Sigmoid colon (tissue), 7 donors: ENCODE data around the gene DNAJC18. TPM values are rescaled to one million over a fixed set of nuclear protein-coding genes. Genes with fewer than 3 reads are reported as not detected.
"Not testable (repeated sequence)": the region's sequence is repeated elsewhere in the genome, so short reads cannot be mapped to it uniquely, and the experiment has no call there.

Source experiments
- DNase-seq: peaks from one replicate; pipeline ENCODE4 v3.0.0-alpha.2; 2019
- H3K27ac ChIP-seq, 4 donors: fragments of 200-600 bp; sonication (generic); one replicate each; pipeline ENCODE4 v1.5.1; 2016 to 2019; ENCODE audit warnings: mild to moderate bottlenecking in 1 of 4
- H3K27me3 ChIP-seq, 3 donors: fragments of 200-600 bp; sonication (generic); one replicate each; pipeline ENCODE4 v1.5.1; 2019; ENCODE audit warnings: mild to moderate bottlenecking in 1 of 3
- H3K36me3 ChIP-seq, 4 donors: fragments of 200-600 bp; sonication (generic); one replicate each; pipeline ENCODE4 v1.5.1; 2016 to 2019
- H3K4me1 ChIP-seq, 4 donors: fragments of 200-600 bp; sonication (generic); one replicate each; pipeline ENCODE4 v1.5.1; 2017 to 2019
- H3K4me3 ChIP-seq, 4 donors: fragments of 200-600 bp; sonication (generic); one replicate each; pipeline ENCODE4 v1.5.1; 2017 to 2019; ENCODE audit warnings: mild to moderate bottlenecking in 2 of 4, moderate library complexity in 1 of 4
- H3K9me3 ChIP-seq, 4 donors: fragments of 200-600 bp in 3 of 4; sonication (generic) in 3 of 4; one replicate each; pipeline versions ENCODE4 v1.5.1 to v1.6.1; 2013 to 2019
- CTCF ChIP-seq, 4 experiments: fragments of 450-650 bp in 3 of 4; fragments of 200-600 bp in 1 of 4; IDR thresholded peaks; one replicate each; pipeline ENCODE4 v1.5.1; 2016 to 2019; ENCODE audit warnings: antibody characterized with exemption in 4 of 4, mild to moderate bottlenecking in 3 of 4, moderate library complexity in 2 of 4
- EP300 ChIP-seq, 4 donors: sonication (generic); formaldehyde crosslinking; IDR thresholded peaks; one replicate each; pipeline ENCODE4 v1.6.1; 2017; ENCODE audit warnings: antibody characterized with exemption in 4 of 4
- POLR2A ChIP-seq, 2 donors: fragments of 450-650 bp; IDR thresholded peaks; one replicate each; pipeline ENCODE4 v1.6.1; 2016; ENCODE audit warnings: antibody characterized with exemption in 2 of 2, mild to moderate bottlenecking in 2 of 2, moderate library complexity in 2 of 2
- POLR2AphosphoS5 ChIP-seq, 4 donors: sonication (generic); formaldehyde crosslinking; IDR thresholded peaks; one replicate each; pipeline ENCODE4 v1.6.1; 2017; ENCODE audit warnings: antibody characterized with exemption in 4 of 4
- WGBS, 2 donors: extraction: QIAGEN DNeasy Blood & Tissue Kit; methylation state at CpG; one replicate each; pipeline ENCODE4 v1.1.7; 2013; 5-methylcytosine and 5-hydroxymethylcytosine counted together
- intact Hi-C: fragments of 100-400 bp; cut with DNase I; formaldehyde crosslinking; loops from one replicate; pipeline ENCODE4 v1.15.1; 2023
- polyA plus RNA-seq, 3 donors: library from polyadenylated mRNA; stranded (reverse); fragments of 200-250 nt; gene quantifications; one replicate each; pipeline ENCODE4 v1.2.3, GENCODE V29; 2013
- total RNA-seq, 4 donors: library from RNA; depleted of rRNA; stranded (reverse); fragments of >200 nt; gene quantifications; one replicate each; pipeline ENCODE4 v1.1.0, GENCODE V29; 2016
- donor health status: healthy with polysubstance abuse.
- donor health status: Bipolar disorder and iron deficiency.
- donor health status: healthy.

Gene DNAJC18
- total and polyA plus RNA-seq, 7 donors, result 1.2 to 12.5 (median 6.8) TPM

- peaks cover 12 to 17% (median 12%) of the 10 kb centered on the region in 3 donors for H3K27me3 ChIP-seq
- H3K4me1 ChIP-seq, result peaks cover 0 to 20% (median 13%) of the 10 kb centered on the region in 4 donors
- WGBS, 2 donors, result 8 to 24% methylated on average over 8 of the region's 8 CpGs
- H3K4me3 ChIP-seq, result no peak overlapping the region
- intact Hi-C loops, result no loop called here
- TF ChIP-seq CTCF (IDR thresholded peaks at IDR 0.05) (no peak), EP300 (IDR thresholded peaks at IDR 0.05) (no peak), POLR2AphosphoS5 (IDR thresholded peaks at IDR 0.05) (no peak), POLR2A (IDR thresholded peaks at IDR 0.05) (no peak)
- no peak overlapping the region for H3K27ac ChIP-seq
- DNase-seq, result no peak
- no peaks in the 10 kb centered on the region for H3K9me3 ChIP-seq
- no peaks in the 10 kb centered on the region for H3K36me3 ChIP-seq
Measured at GRCh38 chr5:139388198-139388821, 51.0 kb downstream of the DNAJC18 start.

- no peak overlapping the region for H3K27ac ChIP-seq
- peaks cover 6 to 11% (median 6%) of the 10 kb centered on the region in 3 donors for H3K27me3 ChIP-seq
- no peaks in the 10 kb centered on the region for H3K9me3 ChIP-seq
- H3K4me1 ChIP-seq, result peaks cover 0 to 14% (median 6%) of the 10 kb centered on the region in 4 donors
- 52 to 59% methylated on average over 10 of the region's 10 CpGs for WGBS, 2 donors
- DNase-seq, result no peak
- TF ChIP-seq CTCF (IDR thresholded peaks at IDR 0.05) (no peak), POLR2A (IDR thresholded peaks at IDR 0.05) (no peak), POLR2AphosphoS5 (IDR thresholded peaks at IDR 0.05) (no peak), EP300 (IDR thresholded peaks at IDR 0.05) (no peak)
- intact Hi-C loops, result no loop called here
- H3K4me3 ChIP-seq, result no peak overlapping the region
- no peaks in the 10 kb centered on the region for H3K36me3 ChIP-seq
Measured at GRCh38 chr5:139387611-139388197, 51.6 kb downstream of the DNAJC18 start.

- DNase-seq, H3K4me3 ChIP-seq, H3K4me1 ChIP-seq, H3K27me3 ChIP-seq, intact Hi-C loops, H3K27ac ChIP-seq, H3K36me3 ChIP-seq, H3K9me3 ChIP-seq: not testable (repeated sequence)
- 91 to 95% methylated on average over 10 of the region's 10 CpGs for WGBS, 2 donors
Measured at GRCh38 chr5:139386956-139387355, 52.4 kb downstream of the DNAJC18 start.

GRCh38 chr5:139386050-139386438 lies 53.3 kb downstream of the DNAJC18 start:
- Histone ChIP-seq H3K27ac (no peak overlapping the region), H3K36me3 (no peaks in the 10 kb centered on the region), H3K9me3 (no peaks in the 10 kb centered on the region), H3K4me3 (no peak overlapping the region), H3K27me3 (no peaks in the 10 kb centered on the region), H3K4me1 (peaks cover 0 to 4% (median 0%) of the 10 kb centered on the region in 4 donors)
- WGBS, 2 donors, result 86 to 88% methylated on average over 5 of the region's 5 CpGs
- TF ChIP-seq POLR2A (IDR thresholded peaks at IDR 0.05), result no peak
- no peak for TF ChIP-seq POLR2AphosphoS5 (IDR thresholded peaks at IDR 0.05)
- no peak for TF ChIP-seq CTCF (IDR thresholded peaks at IDR 0.05)
- no peak for TF ChIP-seq EP300 (IDR thresholded peaks at IDR 0.05)
- no peak for DNase-seq
- intact Hi-C loops, result no loop called here

DNA sequence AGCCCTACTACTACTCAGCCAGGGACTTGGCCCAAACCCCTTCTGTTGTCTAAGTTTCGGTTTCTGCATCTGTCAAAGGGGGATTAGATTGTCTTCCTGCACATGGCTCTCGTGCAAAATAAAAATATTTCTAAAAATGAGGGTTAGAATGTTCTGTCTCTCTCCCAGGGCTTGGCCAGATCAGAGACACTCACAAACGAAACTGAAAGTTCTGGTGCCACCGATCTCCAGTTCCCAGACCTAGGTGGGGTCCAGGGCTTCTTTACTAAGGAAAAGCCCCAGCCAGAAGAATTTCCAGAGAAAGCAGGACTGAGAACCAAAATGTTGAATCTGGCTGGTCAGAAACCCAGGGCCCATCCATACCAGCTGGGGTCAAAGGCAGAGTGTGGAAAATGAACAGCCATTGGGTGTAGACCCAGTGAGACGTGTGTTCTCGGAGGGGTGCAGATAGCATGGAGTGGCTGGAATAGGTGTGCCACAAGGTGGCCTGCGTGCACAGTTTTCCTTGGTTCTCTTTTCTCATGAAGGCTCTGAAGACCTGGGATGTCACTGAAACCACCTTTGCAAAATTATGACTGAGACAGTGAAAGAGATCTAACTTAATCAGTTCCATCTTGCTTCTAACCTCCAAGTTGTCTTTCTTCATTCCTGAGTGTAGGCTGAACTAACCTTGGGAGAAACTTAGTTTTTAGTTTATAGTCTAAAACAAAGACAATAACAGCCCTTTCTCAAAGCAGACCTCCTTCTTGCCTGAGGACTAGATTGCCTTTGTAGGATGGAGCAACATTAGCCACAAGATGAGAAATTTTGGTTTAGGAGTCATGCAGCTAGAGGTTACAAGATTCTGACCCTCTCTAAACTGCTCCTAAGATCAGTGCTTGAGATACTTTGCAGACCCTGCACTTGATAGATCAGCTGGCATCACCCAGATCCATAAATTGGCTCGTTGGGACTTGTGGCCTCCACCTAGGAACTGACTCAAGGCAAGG lies 54.0 kb downstream of the DNAJC18 start:
- Histone ChIP-seq H3K4me1 (peaks cover 0 to 4% (median 0%) of the 10 kb centered on the region in 4 donors), H3K27me3 (no peaks in the 10 kb centered on the region), H3K27ac (peak overlapping the region in 2 of 4 donors; percentile 14 to 61), H3K4me3 (peak overlapping the region in 3 of 4 donors; percentile 18 to 23 (median 20)), H3K36me3 (no peaks in the 10 kb centered on the region), H3K9me3 (no peaks in the 10 kb centered on the region)
- WGBS, 2 donors, result 26 to 31% methylated on average over 8 of the region's 8 CpGs
- no peak for DNase-seq
- intact Hi-C loops, result no loop called here
- TF ChIP-seq POLR2AphosphoS5 (IDR thresholded peaks at IDR 0.05) (no peak), POLR2A (IDR thresholded peaks at IDR 0.05) (no peak), CTCF (IDR thresholded peaks at IDR 0.05) (no peak), EP300 (IDR thresholded peaks at IDR 0.05) (no peak)
